Measurements from ENCODE around the gene CD109. TPM values are rescaled to one million over a fixed set of nuclear protein-coding genes. Genes with fewer than 3 reads are reported as not detected.

Gene CD109
- total and polyA plus RNA-seq, 2 of the 8 experiments (the other 6 are each of a cell fraction or from before 2014, with no cell fraction given) = 1.4 to 5.3 TPM

GRCh38 chr6:73811706-73812105 is 115.7 kb downstream of the CD109 start (continued):
- TF ChIP-seq TBP (IDR thresholded peaks at IDR 0.05; ENCODE audit: low read depth, low read length) = no peak
- TF ChIP-seq SAP30 (IDR thresholded peaks at IDR 0.05; ENCODE audit: insufficient read depth, insufficient replicate concordance, low read length) = no peak
- TF ChIP-seq MAFK (IDR thresholded peaks at IDR 0.05; ENCODE audit: low read depth, low read length) = no peak
- TF ChIP-seq SP4 (IDR thresholded peaks at IDR 0.05; ENCODE audit: low read length) = no peak

Data from H1 (cell line).